Muscle of leg (tissue), 11 donors: ENCODE results near the gene FRZB. TPM values are rescaled to one million over a fixed set of nuclear protein-coding genes. Genes with fewer than 3 reads are reported as not detected.

Experiments used
- DNase-seq: peaks from one replicate; pipeline ENCODE4 v3.0.0; 2013
- H3K27ac ChIP-seq: one replicate; pipeline ENCODE4 v1.5.1; 2013; ENCODE audit warnings: mild to moderate bottlenecking, low read length, control low read depth
- H3K27me3 ChIP-seq: one replicate; pipeline ENCODE4 v1.6.1; 2013; ENCODE audit warnings: low read length; ENCODE audit not compliant: control insufficient read depth, insufficient read depth
- H3K36me3 ChIP-seq: one replicate; pipeline ENCODE4 v1.6.1; 2013; ENCODE audit warnings: low read length; ENCODE audit not compliant: control insufficient read depth, insufficient read depth
- H3K4me1 ChIP-seq: one replicate; pipeline ENCODE4 v1.6.1; 2013; ENCODE audit warnings: low read length; ENCODE audit not compliant: control insufficient read depth, insufficient read depth
- H3K4me3 ChIP-seq: one replicate; pipeline ENCODE4 v1.5.1; 2013; ENCODE audit warnings: low read length, control low read depth
- H3K9me3 ChIP-seq: replicated peaks from 2 replicates; pipeline ENCODE4 v1.6.1; 2013; ENCODE audit warnings: low read depth, low read length; ENCODE audit not compliant: control insufficient read depth
- WGBS: methylation state at CpG from one replicate; pipeline ENCODE4 v1.1.5; 2013; ENCODE audit warnings: missing lambda C conversion rate; ENCODE audit not compliant: insufficient coverage; 5-methylcytosine and 5-hydroxymethylcytosine counted together
- polyA plus RNA-seq, 8 donors: library from polyadenylated mRNA; unstranded; fragments of 120-200 nt; gene quantifications; one replicate each; pipeline versions ENCODE4 v1.2.1 to v1.2.3, GENCODE V29; 2013; ENCODE audit warnings: inconsistent platforms in 1 of 8, low replicate concordance in 1 of 8; ENCODE audit not compliant: insufficient read length in 8 of 8, insufficient read depth in 1 of 8
- total RNA-seq: library from RNA; stranded (reverse); fragments of 120-200 nt; gene quantifications from one replicate; pipeline ENCODE4 v1.2.4, GENCODE V29; 2013

FRZB gene
- total and polyA plus RNA-seq, 9 donors = 4.5 to 25.9 (median 13.6) TPM

DNA sequence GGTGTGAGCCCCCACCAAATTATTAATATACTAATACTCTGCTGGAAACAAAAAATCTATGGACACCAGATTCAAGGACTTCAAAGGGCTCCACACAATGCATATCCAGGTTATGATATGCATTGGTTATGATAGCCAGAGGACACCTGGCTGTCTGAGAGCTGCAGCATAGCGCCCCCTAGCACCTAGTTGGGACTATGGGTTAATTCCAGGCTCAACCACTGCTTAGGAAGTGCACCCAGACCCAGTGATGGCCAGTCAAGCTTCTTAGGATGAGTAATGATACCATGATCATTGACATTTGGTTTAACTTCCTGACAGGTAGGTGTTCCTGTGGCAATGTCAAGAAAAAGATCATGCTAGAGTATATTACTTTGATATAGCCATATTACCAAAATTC is 3.8 kb upstream of the FRZB start:
- no peak overlapping the region for H3K4me3 ChIP-seq
- H3K9me3 ChIP-seq = no peaks in the 10 kb centered on the region
- WGBS = no CpG with 5 or more reads among the region's 1 CpG
- no peaks in the 10 kb centered on the region for H3K36me3 ChIP-seq
- H3K27ac ChIP-seq = no peak overlapping the region
- no peak for DNase-seq
- peaks cover 14% of the 10 kb centered on the region for H3K4me1 ChIP-seq
- peaks cover 7% of the 10 kb centered on the region for H3K27me3 ChIP-seq

DNA sequence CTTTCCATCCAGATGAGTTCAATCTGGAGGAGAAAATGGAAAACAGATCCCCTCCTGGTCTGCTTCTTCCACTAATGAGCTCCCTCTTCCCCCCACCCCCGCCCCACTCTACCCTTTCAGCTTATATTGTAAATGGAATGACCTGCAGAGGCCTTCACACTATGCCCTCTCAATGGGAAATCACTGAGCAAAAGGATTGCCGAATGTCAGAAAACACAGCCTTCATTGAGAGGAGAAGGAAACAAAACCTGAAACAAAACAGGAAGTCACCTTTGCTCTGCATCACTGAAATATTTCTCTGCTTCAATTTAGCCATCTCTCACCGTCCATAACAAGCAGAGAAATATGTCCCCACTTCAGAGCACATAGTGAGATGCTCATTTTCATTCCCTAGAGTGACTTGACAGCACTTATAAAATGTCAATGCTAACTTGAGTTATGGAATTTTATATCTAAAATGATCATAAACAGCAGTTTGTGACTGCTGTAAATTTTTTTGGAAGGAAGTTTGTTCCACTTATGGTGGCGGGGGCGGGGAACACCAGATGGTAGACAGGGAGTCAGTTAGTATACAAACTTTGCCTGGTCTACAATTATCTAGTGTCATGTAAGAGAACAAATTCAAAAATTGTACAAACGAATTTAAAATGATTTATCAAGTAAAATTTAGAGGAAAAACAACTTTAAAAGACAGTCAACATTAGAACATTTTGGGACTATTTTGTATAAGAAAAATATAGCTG is 1.8 kb upstream of the FRZB start:
- Histone ChIP-seq H3K4me1 (peaks cover 14% of the 10 kb centered on the region), H3K9me3 (no peaks in the 10 kb centered on the region), H3K4me3 (no peak overlapping the region), H3K27ac (no peak overlapping the region), H3K36me3 (no peaks in the 10 kb centered on the region), H3K27me3 (peaks cover 7% of the 10 kb centered on the region)
- WGBS = no CpG with 5 or more reads among the region's 6 CpGs
- DNase-seq = no peak

DNA sequence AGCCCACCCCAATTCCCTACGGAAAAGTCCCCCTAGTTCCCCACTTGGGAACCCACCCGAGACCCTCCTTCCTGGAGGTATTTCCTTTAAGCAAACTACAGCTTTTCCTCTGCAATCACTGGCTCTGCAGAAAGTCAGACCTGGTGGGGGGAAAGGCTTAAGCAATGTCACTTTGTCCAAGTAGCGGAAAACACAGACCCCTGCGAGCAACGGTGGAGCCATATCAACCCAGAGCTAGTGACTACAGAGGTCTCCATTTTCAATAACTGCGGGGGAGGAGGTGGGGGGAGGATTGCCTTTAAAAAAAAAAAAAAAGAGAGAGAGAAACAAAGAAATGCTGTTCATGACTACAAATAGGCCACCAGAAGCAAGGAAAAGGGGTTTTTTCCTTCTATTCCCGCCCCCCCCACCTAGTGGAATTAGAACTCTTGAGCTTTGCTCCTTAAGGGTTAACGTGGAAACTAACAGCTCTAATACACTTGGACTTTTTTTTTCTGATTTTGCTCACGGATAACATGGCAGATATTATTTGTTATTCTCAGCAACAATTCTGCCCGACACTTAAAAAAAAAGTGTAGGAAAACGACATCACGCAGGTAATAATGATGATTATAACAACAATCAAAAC is 1.1 kb upstream of the FRZB start:
- H3K4me1 ChIP-seq = peaks cover 14% of the 10 kb centered on the region
- peak overlapping the region; percentile 38 for H3K4me3 ChIP-seq
- H3K27ac ChIP-seq = peak overlapping the region; percentile 60
- peaks cover 7% of the 10 kb centered on the region for H3K27me3 ChIP-seq
- 20% methylated on average over 3 of the region's 12 CpGs for WGBS
- H3K36me3 ChIP-seq = no peaks in the 10 kb centered on the region
- H3K9me3 ChIP-seq = no peaks in the 10 kb centered on the region
- no peak for DNase-seq

DNA sequence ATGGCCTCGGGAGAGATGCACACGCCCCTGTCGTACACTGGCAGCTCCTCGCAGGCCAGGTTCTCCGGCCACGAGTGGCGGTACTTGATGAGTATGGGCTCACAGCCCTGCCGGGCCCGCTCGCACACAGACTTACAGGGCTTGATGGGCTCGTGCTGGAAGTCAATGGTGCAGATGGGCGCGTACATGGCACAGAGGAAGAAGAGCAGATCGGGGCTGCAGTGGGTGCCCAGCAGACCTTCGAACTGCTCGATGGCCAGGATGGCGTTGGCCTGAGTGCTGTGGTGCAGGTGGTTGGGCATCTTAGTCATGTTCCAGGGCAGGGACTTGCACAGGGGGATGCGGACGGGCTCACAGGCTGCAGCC is 359 bp downstream of the FRZB start:
- Histone ChIP-seq H3K9me3 (no peaks in the 10 kb centered on the region), H3K4me1 (peaks cover 14% of the 10 kb centered on the region), H3K36me3 (no peaks in the 10 kb centered on the region), H3K27me3 (peaks cover 7% of the 10 kb centered on the region), H3K4me3 (peak overlapping the region; percentile 38), H3K27ac (no peak overlapping the region)
- 7% methylated on average over 19 of the region's 19 CpGs for WGBS
- DNase-seq = peak; percentile 22

DNA sequence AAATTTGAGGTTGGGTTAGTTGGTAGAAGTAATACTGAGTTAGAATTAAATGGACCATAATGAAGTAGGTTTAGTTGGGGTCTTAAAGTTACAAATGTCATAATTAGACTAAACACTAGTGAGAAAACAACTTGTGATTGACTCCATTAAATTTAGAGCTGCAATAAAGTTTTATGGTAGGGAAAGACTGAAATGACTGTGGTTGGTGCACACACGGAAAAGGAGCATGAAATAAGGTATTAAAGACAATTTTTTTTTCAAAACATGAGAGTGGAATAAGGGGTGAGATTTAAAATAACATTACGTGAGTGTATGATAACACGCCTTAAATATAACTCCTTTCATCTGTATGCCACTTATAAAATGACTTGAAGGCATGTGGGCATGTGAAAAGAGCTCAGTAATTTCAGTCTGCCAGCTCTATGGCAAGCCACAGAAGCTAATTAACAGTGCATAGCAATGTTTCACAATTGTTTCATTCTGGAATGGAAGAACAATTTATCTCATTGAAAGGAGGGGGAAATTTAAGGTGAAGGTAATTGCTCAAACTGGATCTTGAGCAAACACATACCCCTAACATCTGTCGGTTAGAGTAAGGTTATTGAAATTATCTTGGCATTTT is 1.4 kb downstream of the FRZB start:
- no CpG with 5 or more reads among the region's 4 CpGs for WGBS
- peaks cover 14% of the 10 kb centered on the region for H3K4me1 ChIP-seq
- H3K36me3 ChIP-seq = no peaks in the 10 kb centered on the region
- no peak for DNase-seq
- no peak overlapping the region for H3K4me3 ChIP-seq
- H3K9me3 ChIP-seq = no peaks in the 10 kb centered on the region
- no peak overlapping the region for H3K27ac ChIP-seq
- peaks cover 7% of the 10 kb centered on the region for H3K27me3 ChIP-seq

DNA sequence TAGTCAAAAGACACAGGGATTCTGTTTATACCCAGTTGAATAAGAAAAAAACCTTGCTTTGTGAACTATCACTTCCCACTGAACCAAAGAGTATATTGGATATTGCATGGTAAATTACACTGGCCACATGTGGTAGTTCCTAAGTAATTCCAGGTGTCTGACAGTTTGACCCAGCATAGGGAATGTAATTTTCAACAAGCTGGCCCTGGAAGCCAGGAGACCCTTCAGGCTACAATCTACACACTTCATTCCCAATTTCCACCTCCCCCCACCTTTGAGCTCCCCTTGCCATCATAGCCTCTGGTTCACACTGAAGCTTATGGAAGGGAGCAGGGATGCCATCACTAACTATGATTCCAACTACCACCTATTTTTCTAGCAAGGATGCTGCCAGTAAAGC is 2.8 kb downstream of the FRZB start:
- no peak overlapping the region for H3K27ac ChIP-seq
- no peak for DNase-seq
- peaks cover 14% of the 10 kb centered on the region for H3K4me1 ChIP-seq
- H3K36me3 ChIP-seq = no peaks in the 10 kb centered on the region
- H3K4me3 ChIP-seq = no peak overlapping the region
- no peaks in the 10 kb centered on the region for H3K9me3 ChIP-seq
- peaks cover 7% of the 10 kb centered on the region for H3K27me3 ChIP-seq

DNA sequence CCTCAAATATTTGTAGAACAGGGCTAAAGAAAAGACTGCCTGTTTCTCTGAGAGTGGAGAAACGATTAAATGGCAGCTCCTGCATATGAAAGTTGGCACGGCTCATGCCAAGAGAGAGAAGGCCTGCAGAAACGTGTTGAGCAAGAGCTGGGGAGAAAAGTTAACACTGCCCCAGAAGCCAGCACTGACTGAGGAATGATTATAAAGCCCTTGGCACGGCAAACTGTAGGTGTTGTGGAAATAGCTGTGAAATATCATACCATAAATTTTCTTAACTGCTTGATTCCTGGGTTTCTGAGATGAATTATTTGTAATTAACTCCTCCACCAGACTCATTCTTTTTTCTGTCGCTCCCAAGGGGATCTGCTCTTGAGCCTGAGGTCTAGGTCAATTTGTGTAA is 4.3 kb downstream of the FRZB start:
- 28% methylated on average over 3 of the region's 5 CpGs for WGBS
- H3K36me3 ChIP-seq = no peaks in the 10 kb centered on the region
- H3K27me3 ChIP-seq = peaks cover 7% of the 10 kb centered on the region
- no peak overlapping the region for H3K4me3 ChIP-seq
- H3K9me3 ChIP-seq = no peaks in the 10 kb centered on the region
- no peak overlapping the region for H3K27ac ChIP-seq
- peak; percentile 48 for DNase-seq
- H3K4me1 ChIP-seq = peaks cover 9% of the 10 kb centered on the region

DNA sequence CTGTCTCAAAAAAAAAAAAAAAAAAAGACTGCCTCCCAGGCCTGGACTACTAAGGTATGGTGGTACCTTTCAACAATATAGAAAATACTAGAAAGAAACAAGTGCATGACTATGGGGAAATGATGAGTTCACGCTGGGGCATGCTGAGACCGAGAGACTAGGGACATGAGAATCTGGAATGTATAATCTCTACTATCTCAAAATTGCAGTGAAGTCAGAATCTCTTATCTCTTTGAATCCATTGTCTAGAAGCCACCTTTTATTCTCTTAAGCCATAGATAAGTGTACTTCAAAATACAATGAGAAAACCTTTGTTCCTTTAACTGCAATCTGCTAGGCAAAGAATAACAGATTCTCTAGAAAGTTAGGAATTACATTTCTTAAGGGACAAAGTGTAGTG is 5.6 kb downstream of the FRZB start:
- Histone ChIP-seq H3K4me3 (no peak overlapping the region), H3K4me1 (peaks cover under 1% of the 10 kb centered on the region), H3K27ac (no peak overlapping the region), H3K36me3 (no peaks in the 10 kb centered on the region), H3K27me3 (no peaks in the 10 kb centered on the region), H3K9me3 (no peaks in the 10 kb centered on the region)
- no peak for DNase-seq
- no CpG with 5 or more reads among the region's 2 CpGs for WGBS

DNA sequence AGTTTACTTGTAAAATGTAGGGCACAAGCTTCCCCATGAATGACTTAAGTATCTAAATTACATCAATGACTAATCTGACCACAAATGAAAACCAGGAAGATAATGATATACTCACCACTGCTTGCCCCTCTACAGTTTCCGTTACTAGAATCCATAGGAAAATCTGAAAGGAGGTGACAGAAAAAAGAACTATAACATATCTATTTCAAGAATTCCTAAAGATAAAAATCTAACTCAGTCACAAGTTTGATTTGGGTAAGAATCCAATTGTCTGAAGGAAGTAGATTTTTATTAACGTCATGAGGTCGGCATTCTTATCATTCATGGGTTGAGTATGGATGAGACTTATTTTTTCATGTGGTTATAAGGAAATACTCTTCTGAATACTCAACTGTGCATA is 7.8 kb downstream of the FRZB start:
- Histone ChIP-seq H3K9me3 (no peaks in the 10 kb centered on the region), H3K4me1 (no peaks in the 10 kb centered on the region), H3K36me3 (no peaks in the 10 kb centered on the region), H3K27me3 (no peaks in the 10 kb centered on the region), H3K27ac (no peak overlapping the region), H3K4me3 (no peak overlapping the region)
- WGBS = no CpG with 5 or more reads among the region's 3 CpGs
- no peak for DNase-seq

DNA sequence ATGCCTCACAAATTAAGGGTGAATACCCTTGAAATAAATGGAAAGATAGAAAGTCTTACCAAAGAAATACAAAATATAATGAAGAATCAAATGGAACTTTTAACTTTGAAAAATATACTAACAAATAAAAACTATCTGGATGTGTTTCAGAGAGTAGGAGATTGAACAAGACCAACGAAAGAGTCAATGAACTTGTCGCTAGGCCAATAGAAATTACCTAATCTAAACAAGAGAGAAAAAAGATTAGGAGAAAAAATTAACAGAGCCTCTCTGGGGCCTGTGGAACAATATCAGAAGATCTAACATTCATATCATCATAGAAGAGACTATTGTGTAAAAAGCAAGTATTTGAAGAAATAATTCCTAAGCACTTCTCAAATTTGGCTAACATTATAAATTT is 11.1 kb downstream of the FRZB start:
- WGBS = no CpG with 5 or more reads among the region's 2 CpGs
- no peaks in the 10 kb centered on the region for H3K36me3 ChIP-seq
- no peak overlapping the region for H3K27ac ChIP-seq
- DNase-seq = no peak
- H3K27me3 ChIP-seq = no peaks in the 10 kb centered on the region
- H3K9me3 ChIP-seq = no peaks in the 10 kb centered on the region
- H3K4me1 ChIP-seq = no peaks in the 10 kb centered on the region
- no peak overlapping the region for H3K4me3 ChIP-seq
